GM12865 (cell line): ENCODE measurements around the gene TCERG1L.
"Not testable (repeated sequence)": the region's sequence is repeated elsewhere in the genome, so short reads cannot be mapped to it uniquely, and the experiment has no call there.

Source experiments
- DNase-seq: peaks from one replicate; pipeline ENCODE4 v3.0.0; 2010; ENCODE audit warnings: low read depth
- H3K4me3 ChIP-seq: 2 replicates; pipeline ENCODE4 v1.5.1; 2011; ENCODE audit warnings: mild to moderate bottlenecking, low read depth, low read length, control low read depth
- CTCF ChIP-seq: IDR thresholded peaks from 2 replicates; pipeline ENCODE4 v1.5.1; 2011; ENCODE audit warnings: low read length, control low read depth, low read depth, inconsistent platforms; ENCODE audit not compliant: insufficient read depth; ENCODE audit errors: missing control alignments

Gene TCERG1L

GRCh38 chr10:131180740-131181415 lies 130.6 kb downstream of the TCERG1L start:
- no peak overlapping the region for H3K4me3 ChIP-seq
- TF ChIP-seq CTCF: no peak
- no peak for DNase-seq

GRCh38 chr10:131180086-131180485 lies 131.4 kb downstream of the TCERG1L start:
- no peak for DNase-seq
- no peak overlapping the region for H3K4me3 ChIP-seq
- TF ChIP-seq CTCF: no peak

GRCh38 chr10:131179361-131179760 lies 132.2 kb downstream of the TCERG1L start:
- TF ChIP-seq CTCF: no peak
- no peak for DNase-seq
- H3K4me3 ChIP-seq: no peak overlapping the region

- DNase-seq: no peak
- no peak for TF ChIP-seq CTCF
- H3K4me3 ChIP-seq: no peak overlapping the region
Observed at GRCh38 chr10:131178521-131179331, 132.8 kb downstream of the TCERG1L start.

- no peak overlapping the region for H3K4me3 ChIP-seq
- TF ChIP-seq CTCF: no peak
- no peak for DNase-seq
Observed at GRCh38 chr10:131177431-131178327, 133.8 kb downstream of the TCERG1L start.

- no peak for DNase-seq
- no peak for TF ChIP-seq CTCF
- H3K4me3 ChIP-seq: no peak overlapping the region
Observed at GRCh38 chr10:131176907-131177306, 134.6 kb downstream of the TCERG1L start.

GRCh38 chr10:131176324-131176723 lies 135.2 kb downstream of the TCERG1L start:
- not testable (repeated sequence) for DNase-seq

More at GRCh38 chr10:131176324-131176723, 135.2 kb downstream of the TCERG1L start:
- H3K4me3 ChIP-seq: not testable (repeated sequence)
